Fibroblast of mammary gland (primary cell): Measurements from ENCODE around the gene SYMPK.
A peak's percentile ranks its signal among the peaks of the same experiment; 100 is the strongest.

Source experiments
- DNase-seq: peaks from one replicate; pipeline ENCODE4 v3.0.0-alpha.2; 2010; ENCODE audit warnings: low read depth
- H3K4me3 ChIP-seq: 2 replicates; pipeline ENCODE4 v1.5.1; 2011; ENCODE audit warnings: low read depth, mild to moderate bottlenecking, low read length, moderate library complexity; ENCODE audit not compliant: control insufficient read depth
- TF ChIP-seq, protein P1 (sequence below): conservative IDR thresholded peaks from 2 replicates; pipeline ENCODE4 v1.5.1; 2011; ENCODE audit warnings: low read depth, low read length, inconsistent platforms; ENCODE audit not compliant: control insufficient read depth, insufficient read depth

SYMPK gene

DNA sequence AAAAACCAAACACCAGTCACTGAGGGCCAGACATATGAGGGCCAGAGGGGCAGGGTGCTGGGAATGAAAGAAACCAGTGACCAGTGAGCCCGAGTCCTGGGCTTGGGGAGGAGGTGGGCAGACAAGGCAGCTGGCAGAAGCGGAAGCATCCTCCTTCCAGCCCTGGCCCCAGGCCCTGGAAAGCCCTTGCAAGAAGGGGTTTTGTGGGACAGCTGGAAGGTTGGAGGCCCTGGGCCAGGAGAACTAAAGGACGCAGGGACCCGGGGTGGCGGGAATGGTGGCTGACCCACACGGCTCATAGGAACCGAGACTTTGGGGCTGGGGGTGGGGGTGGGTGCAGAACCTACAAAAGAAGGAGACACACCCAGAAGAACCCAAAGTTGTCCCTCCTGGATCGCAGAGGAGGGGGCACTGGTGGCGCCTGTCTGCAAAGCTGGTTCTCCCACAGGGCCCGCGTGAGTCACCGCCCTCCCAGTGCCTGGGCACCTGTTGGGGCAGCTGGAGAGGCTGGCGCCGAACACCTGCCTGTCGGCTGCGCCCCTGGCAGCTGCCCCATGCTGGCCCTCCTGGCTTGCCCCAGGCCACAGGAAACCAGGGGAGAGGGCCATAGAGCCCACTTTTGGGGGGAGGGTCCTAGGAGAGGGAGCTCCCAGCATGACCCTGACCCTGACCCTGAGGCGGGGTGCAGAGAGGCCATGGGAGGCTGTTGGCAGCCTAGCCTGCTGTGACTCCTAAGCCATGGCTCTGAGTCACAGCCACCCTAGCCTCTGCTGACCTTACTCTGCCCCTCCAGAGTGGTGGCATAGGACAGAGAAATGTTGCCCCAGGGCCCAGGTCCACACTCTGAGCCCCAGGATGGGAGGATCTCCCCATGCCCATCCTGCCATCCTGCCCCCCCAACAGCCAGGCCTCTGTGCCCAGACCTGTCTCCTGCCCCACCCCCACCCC lies 81.5 kb downstream of the SYMPK start:
- TF ChIP-seq, protein P1, sequence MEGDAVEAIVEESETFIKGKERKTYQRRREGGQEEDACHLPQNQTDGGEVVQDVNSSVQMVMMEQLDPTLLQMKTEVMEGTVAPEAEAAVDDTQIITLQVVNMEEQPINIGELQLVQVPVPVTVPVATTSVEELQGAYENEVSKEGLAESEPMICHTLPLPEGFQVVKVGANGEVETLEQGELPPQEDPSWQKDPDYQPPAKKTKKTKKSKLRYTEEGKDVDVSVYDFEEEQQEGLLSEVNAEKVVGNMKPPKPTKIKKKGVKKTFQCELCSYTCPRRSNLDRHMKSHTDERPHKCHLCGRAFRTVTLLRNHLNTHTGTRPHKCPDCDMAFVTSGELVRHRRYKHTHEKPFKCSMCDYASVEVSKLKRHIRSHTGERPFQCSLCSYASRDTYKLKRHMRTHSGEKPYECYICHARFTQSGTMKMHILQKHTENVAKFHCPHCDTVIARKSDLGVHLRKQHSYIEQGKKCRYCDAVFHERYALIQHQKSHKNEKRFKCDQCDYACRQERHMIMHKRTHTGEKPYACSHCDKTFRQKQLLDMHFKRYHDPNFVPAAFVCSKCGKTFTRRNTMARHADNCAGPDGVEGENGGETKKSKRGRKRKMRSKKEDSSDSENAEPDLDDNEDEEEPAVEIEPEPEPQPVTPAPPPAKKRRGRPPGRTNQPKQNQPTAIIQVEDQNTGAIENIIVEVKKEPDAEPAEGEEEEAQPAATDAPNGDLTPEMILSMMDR, result no peak
- no peak for DNase-seq
- peak overlapping the region; percentile 24 for H3K4me3 ChIP-seq

DNA sequence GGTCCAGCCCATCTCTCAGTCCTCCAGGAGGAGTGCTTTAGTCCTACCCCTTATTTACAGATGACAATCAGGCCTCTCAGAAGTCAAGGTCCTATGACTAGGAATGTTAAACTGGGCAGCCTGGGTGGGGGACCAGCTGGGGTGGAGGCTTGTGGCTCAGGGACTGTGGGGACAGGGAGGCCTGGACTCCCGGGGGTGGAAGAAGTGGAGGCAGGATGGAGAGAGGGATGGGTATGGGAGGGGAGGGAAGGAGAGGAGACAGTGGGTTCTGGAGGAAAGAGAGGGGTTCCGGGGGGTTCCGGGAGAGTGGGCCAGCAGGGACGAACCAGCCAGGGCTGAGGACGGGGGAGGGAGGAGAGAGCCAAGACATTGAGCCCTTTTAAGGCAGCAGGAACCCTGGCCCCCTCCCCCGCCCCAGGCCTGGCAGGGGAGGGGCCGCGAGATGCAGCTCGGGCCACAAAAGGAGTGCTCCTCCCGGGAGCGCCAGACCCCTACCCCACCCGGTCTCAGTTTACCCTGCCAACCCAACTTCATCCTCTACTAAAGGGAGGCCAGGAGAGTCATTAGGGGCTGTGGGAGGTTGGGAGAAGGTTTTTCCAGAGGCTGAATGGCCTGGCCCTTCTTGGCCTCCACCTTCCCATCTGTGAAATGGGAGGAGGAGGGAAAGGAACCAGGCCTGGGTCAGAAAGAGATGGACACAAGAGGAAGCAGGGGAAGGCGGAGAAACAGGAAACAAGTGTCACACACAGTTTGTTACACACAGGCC lies 82.3 kb downstream of the SYMPK start:
- DNase-seq, result no peak
- no peak overlapping the region for H3K4me3 ChIP-seq
- TF ChIP-seq, protein P1, result no peak

DNA sequence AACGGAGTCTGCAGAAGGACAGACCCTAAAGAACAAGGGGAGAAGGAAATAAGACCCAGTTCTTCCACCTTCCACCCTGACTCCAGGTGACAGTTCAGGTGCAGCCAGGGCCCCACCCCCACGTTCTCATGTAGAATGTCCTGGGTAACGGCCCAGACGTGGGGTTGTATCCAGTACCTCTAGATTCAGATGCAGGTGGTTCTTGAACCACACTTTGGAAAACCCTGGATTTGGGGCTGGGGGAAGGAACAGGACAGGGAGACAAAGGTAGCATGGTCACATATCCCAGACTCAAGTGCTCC lies 82.8 kb downstream of the SYMPK start:
- DNase-seq, result no peak
- H3K4me3 ChIP-seq, result no peak overlapping the region

DNA sequence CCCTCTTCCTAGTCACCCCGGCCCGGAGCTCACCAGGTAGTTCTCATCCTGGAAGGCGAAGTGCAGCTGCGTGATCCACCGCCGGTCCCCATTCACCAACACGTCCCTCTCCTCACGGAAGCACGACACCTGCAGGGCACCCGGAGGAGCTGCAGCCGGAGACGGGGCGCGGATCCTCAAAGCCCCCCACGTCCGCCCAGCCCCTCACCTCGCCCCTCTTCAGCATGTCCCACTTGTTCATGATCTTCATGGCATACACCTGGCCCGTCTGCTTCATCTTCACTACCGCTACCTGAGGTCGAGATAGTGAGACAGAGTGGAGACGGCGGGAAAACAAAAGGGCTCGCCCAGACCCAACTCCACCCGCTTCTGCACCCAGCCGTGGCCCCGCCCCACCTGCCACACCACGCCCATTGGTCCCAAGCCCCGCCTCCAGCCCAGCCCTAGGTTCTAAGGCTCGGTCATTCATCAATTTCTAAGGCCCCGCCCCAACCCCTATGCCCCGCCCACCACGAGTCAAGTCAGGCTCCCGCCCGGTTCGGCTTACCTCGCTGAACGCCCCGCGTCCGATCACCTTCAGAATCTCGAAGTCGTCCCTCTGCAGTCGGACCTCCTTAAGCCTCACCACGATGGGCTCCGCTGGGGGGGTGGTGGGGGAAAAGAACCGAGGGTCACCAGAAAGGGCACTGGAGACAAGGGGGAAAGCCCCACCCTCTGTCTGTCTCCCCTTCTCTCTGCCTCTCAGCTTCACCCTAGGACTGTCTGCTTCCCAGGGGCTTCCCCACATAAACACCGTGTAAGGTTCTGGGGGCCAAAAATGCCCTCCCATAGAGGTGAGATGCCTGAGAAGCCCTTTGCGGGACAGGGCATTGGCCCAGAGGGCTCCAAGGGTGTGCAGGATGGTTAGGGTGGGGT lies 83.5 kb downstream of the SYMPK start:
- H3K4me3 ChIP-seq, result no peak overlapping the region
- peak; percentile 53 for DNase-seq
- TF ChIP-seq, protein P1, result peak; percentile 8

More for the DNA sequence above, 82.8 kb downstream of the SYMPK start:
- TF ChIP-seq, protein P1, result no peak

DNA sequence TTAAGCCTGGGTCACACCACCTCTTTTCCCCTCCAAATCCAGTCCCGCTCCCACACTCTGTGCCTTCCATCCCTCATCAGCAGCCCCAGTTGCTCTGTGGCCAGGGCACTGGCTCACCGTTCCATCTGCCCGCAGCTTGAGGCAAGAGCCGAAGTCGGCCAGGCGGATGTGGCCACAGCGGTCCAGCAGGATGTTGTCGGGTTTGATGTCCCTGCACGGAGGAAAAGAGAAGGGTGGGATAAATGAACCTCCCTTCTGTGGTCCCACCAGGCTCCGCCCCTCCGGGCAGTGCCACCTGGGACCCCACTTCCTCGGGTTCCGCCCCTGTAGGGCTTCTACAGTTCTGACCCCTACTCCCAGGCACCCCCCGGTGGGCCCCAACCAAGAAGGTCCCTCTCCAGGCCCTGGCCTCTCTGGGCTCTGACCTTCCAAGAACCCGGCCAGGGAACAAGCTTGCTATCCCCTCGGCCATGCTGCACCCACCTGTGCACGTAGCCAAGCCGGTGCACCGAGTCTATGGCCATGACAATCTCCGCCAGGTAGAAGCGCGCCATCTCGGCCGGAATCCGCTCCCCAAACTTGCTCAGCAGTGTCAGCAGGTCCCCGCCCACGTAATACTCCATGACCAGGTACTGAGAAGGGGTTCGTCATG lies 84.8 kb downstream of the SYMPK start:
- no peak overlapping the region for H3K4me3 ChIP-seq
- TF ChIP-seq, protein P1, result no peak
- no peak for DNase-seq
